ENCODE data around the gene MTERF4. TPM values are rescaled to one million over a fixed set of nuclear protein-coding genes. Genes with fewer than 3 reads are reported as not detected.

The MTERF4 gene
- total RNA-seq, 2 experiments from 2014 or later, result 88.1 to 88.9 TPM

DNA sequence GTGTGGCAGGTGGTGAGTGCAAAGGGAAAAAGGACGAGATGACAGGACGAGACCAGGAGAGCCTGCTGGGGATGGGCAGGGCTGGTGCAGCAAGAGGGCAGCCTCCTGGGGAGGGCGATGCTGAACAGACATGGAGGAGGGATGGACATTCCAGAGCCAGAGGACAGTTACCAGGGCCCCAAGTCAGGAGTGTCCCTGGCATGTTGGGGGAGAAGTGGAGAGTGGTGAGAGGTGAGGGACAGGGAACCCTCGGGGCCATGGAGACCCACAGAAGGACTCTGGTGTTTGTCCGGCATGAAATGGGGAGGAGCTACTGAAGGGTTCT, 19.0 kb downstream of the MTERF4 start:
- Mint-ChIP-seq H3K4me3 (no peak overlapping the region), H3K27me3 (no peaks in the 10 kb centered on the region), H3K36me3 (peaks cover 12% of the 10 kb centered on the region), H3K27ac (peak overlapping the region; percentile 39), H3K4me1 (no peaks in the 10 kb centered on the region), H3K9me3 (no peaks in the 10 kb centered on the region)
- ATAC-seq (ENCODE audit: low read depth) (no peak), DNase-seq (no peak)
- POLR2A ChIA-PET, result no interaction called here

- no peaks in the 10 kb centered on the region for H3K27me3 Mint-ChIP-seq
- no peak overlapping the region for H3K4me3 Mint-ChIP-seq
- no peak for DNase-seq
- H3K36me3 Mint-ChIP-seq, result peaks cover 9% of the 10 kb centered on the region
- no peak for ATAC-seq (ENCODE audit: low read depth)
- H3K4me1 Mint-ChIP-seq, result no peaks in the 10 kb centered on the region
- H3K27ac Mint-ChIP-seq, result peak overlapping the region; percentile 39
- POLR2A ChIA-PET, result interaction anchor here (1.2 kb wide), 1 partner anchor 66 kb away, joined by 3 read pairs; the partner anchor contains the start of gene PASK
- no peaks in the 10 kb centered on the region for H3K9me3 Mint-ChIP-seq
Measured at GRCh38 chr2:241082341-241083090, 19.6 kb downstream of the MTERF4 start.

DNA sequence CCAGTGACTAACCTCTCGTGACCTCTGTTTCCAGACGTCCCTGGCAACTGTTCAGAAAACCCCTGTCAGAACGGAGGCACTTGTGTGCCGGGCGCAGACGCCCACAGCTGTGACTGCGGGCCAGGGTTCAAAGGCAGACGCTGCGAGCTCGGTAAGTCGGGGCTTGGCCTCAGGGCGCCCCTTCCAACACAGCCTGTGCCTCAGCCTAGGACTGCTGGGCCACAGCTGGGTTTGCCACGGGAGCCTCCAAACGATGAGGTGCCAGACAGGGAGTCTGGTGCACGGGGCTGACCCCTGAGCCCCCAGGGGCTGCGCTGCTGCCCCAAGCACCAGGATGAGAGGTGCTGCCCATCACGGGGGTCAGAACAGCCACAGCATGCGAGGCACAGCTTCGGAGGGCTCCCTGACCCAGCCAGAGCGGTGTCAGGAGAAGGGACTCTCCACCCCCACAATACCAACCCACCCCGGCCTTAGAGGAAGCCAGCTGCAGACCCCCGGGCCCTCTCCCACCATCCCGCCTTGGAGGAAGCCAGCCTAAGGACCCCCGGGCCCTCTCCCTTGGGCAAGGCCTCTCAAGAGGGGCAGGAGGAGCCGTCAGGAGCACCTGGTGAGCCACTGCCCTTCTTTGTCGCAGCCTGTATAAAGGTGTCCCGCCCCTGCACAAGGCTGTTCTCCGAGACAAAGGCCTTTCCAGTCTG, 20.3 kb downstream of the MTERF4 start:
- Mint-ChIP-seq H3K27ac (no peak overlapping the region), H3K36me3 (peaks cover 9% of the 10 kb centered on the region), H3K27me3 (no peaks in the 10 kb centered on the region), H3K9me3 (no peaks in the 10 kb centered on the region), H3K4me1 (no peaks in the 10 kb centered on the region), H3K4me3 (no peak overlapping the region)
- ATAC-seq (ENCODE audit: low read depth), result no peak
- POLR2A ChIA-PET, result interaction anchor here (1.2 kb wide), 1 partner anchor 67 kb away, joined by 3 read pairs; the partner anchor contains the start of gene PASK
- no peak for DNase-seq

DNA sequence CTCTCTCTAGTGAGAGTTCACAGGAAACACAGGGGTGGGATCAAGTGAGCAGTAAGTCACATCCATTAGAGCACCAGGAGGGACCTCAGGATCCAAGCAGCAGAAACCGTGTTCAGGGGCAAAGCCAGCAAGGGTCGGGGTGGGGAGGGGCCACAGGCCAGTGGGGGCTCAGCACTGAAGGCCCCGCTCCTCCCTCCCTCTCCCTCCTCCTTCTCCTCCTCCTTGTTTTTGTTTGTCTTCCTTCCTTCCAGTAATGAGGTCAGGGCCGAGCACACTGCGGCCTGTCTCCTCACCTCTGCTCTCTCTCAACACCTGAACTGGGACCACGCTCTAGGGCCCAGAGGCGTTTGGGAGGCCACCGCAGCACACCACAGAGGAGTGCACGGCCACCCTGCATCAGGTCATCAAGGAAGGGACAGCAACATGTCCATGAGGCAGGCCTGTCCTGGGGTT, 20.9 kb downstream of the MTERF4 start:
- H3K4me1 Mint-ChIP-seq, result no peaks in the 10 kb centered on the region
- H3K36me3 Mint-ChIP-seq, result peaks cover 3% of the 10 kb centered on the region
- ATAC-seq (ENCODE audit: low read depth), result no peak
- no peaks in the 10 kb centered on the region for H3K27me3 Mint-ChIP-seq
- H3K4me3 Mint-ChIP-seq, result no peak overlapping the region
- DNase-seq, result no peak
- POLR2A ChIA-PET, result interaction anchor here (1.2 kb wide), 1 partner anchor 68 kb away, joined by 3 read pairs; the partner anchor contains the start of gene PASK
- H3K27ac Mint-ChIP-seq, result no peak overlapping the region
- no peaks in the 10 kb centered on the region for H3K9me3 Mint-ChIP-seq

DNA sequence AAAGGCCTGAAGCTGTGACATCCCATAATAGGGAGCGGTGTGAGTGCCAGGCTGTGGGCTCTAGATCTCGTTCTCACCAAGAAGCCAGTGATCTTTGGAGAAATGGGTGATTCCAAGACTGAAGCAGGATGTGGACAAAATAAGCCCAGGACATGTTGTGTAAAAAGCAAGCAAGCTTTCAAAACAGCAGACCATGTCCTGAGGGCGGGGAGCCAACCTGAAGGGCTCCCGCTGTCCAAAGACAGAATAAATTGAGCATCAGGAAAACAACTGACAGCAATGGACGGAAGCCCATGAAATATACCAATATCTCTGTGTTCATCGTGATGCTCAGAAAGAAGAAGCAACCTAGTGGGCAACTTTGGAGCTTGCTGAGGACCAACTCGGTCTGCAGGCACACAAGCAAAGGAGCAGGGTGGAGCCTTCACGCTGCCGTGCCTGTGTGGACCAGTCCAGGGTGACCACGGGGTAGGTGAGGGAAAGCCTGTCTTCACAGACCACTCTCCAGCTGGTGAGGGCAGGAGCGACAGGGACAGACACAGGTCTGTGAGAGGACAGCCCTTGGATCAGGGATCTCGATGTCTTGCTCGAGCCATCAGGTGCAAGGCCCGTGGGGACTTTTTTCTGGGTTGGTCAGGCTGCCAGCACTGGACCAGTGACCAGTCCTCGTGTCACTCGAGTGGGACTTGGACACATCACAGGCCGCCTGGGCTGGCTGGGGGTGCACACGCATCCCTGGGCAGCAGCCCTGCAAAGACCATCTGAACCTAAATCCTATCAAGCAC, 21.5 kb downstream of the MTERF4 start:
- H3K36me3 Mint-ChIP-seq, result no peaks in the 10 kb centered on the region
- H3K27me3 Mint-ChIP-seq, result no peaks in the 10 kb centered on the region
- DNase-seq, result no peak
- H3K9me3 Mint-ChIP-seq, result no peaks in the 10 kb centered on the region
- no peak for ATAC-seq (ENCODE audit: low read depth)
- no peak overlapping the region for H3K27ac Mint-ChIP-seq
- no peaks in the 10 kb centered on the region for H3K4me1 Mint-ChIP-seq
- H3K4me3 Mint-ChIP-seq, result no peak overlapping the region
- POLR2A ChIA-PET, result no interaction called here

DNA sequence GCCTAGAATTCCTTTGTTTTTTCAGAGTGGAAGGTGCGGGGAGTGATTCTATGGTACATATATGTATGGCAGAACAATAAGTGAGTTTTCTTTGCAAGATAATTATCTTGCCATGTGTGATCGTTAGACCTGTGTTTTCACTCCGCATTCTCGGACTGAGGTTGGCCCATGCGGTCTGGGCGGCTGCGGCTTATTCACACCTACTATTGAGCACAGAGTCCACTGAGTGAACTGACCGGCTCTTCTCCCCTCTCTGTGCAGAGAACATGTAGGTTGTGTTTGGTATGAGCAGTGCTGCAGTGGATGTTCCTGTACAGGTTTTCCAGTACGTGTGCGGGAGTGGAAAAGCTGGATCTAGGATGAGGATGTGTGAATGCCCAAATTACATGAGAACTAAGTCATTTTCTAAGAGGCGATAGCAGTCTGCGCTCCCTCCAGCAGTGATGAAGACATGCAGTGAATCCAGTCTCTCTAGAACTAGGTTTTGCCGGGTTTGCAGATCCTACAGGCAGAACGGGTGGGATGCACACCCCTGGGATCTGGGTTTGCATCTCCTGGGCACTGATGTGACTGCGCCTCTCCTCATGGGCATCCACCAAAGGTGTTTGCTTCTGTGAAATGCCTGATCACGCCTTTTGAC, 27.1 kb downstream of the MTERF4 start:
- Mint-ChIP-seq H3K4me3 (no peak overlapping the region), H3K9me3 (no peaks in the 10 kb centered on the region), H3K36me3 (no peaks in the 10 kb centered on the region), H3K27me3 (no peaks in the 10 kb centered on the region), H3K27ac (no peak overlapping the region), H3K4me1 (no peaks in the 10 kb centered on the region)
- ATAC-seq (ENCODE audit: low read depth) (no peak), DNase-seq (no peak)
- POLR2A ChIA-PET, result no interaction called here

GRCh38 chr2:241074065-241074818, 27.8 kb downstream of the MTERF4 start:
- no peaks in the 10 kb centered on the region for H3K36me3 Mint-ChIP-seq
- POLR2A ChIA-PET, result no interaction called here
- no peaks in the 10 kb centered on the region for H3K4me1 Mint-ChIP-seq
- H3K27ac Mint-ChIP-seq, result no peak overlapping the region
- no peak for ATAC-seq (ENCODE audit: low read depth)
- no peaks in the 10 kb centered on the region for H3K9me3 Mint-ChIP-seq
- H3K27me3 Mint-ChIP-seq, result no peaks in the 10 kb centered on the region
- no peak overlapping the region for H3K4me3 Mint-ChIP-seq
- no peak for DNase-seq

DNA sequence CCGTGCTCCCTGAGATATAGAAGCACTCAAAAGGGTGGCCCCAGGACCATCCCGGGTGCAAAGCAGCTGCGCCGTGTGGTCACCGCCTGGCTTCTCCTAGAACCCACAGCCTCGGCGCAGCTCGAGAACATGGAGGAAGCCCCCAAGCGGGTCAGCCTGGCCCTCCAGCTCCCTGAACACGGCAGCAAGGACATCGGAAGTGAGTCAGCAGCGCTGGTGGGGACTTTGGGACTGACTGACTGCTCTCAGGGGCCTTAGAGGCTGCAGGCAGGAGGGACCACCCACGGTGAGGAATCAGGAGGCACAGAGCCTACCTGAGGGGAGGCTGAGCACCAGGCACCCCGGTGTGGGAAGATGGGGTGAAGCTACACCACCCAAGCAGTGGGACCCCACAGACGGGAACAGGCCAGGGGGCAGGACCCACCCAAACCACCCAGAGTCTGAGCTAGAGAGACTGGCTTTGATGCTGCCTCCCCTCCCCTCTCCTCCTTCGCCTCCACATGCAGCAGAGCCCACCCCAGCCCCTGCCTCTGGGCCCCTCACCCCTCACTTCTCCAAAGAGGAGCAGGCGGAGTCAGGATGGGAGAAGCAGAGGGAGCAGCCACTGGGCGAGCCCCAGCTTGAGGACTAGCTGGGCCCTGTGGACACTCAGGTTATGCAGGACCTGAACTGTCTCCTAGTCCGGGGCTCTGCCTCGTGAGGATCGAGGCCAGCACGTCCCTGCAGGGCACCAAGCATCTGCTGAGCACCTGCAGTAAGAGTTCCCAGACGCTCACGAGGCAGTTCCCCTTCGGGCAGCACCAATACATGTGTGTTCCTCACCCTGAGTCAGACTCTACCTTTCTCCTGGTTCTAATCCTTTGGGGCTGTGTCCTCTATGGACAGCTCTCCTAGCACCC, 28.7 kb downstream of the MTERF4 start:
- DNase-seq (no peak), ATAC-seq (ENCODE audit: low read depth) (no peak)
- no peaks in the 10 kb centered on the region for H3K9me3 Mint-ChIP-seq
- no peaks in the 10 kb centered on the region for H3K36me3 Mint-ChIP-seq
- POLR2A ChIA-PET, result no interaction called here
- no peak overlapping the region for H3K27ac Mint-ChIP-seq
- no peak overlapping the region for H3K4me3 Mint-ChIP-seq
- no peaks in the 10 kb centered on the region for H3K27me3 Mint-ChIP-seq
- H3K4me1 Mint-ChIP-seq, result no peaks in the 10 kb centered on the region

DNA sequence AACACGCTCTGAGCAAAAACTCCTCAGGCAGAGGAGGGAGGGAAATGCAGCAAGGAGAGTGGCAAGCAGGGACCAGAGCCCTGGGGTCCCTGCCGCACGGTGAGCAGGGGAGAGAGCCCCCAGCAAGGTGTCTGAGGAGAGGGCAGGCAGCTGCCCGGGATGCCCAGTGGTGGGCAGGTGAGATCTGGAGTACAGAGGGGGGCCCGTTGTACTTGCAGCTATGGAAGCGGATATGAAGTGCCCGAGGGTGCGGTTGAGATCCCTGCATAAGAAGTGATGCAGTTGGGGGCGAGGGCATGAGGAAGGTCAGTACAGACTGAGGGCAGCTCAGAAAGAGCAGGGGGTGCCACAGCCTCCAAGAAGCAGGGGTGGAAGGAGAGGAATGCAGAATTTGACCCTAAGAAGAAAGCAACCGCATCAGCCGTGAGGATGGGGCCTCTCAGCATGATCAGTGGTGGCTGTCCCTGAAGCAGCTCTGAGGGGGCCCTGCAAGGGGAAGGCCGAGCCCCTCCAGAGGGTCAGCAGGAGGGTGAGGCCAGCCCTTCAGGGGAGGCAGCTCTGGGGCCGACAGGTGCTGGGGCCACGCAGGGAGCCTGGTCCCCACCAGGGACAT, 29.4 kb downstream of the MTERF4 start:
- no peak for DNase-seq
- Mint-ChIP-seq H3K36me3 (no peaks in the 10 kb centered on the region), H3K27ac (no peak overlapping the region), H3K4me3 (no peak overlapping the region), H3K27me3 (no peaks in the 10 kb centered on the region), H3K9me3 (no peaks in the 10 kb centered on the region), H3K4me1 (no peaks in the 10 kb centered on the region)
- POLR2A ChIA-PET, result no interaction called here
- ATAC-seq (ENCODE audit: low read depth), result no peak

- no peaks in the 10 kb centered on the region for H3K4me1 Mint-ChIP-seq
- no peak overlapping the region for H3K27ac Mint-ChIP-seq
- POLR2A ChIA-PET, result no interaction called here
- DNase-seq, result no peak
- H3K27me3 Mint-ChIP-seq, result no peaks in the 10 kb centered on the region
- no peaks in the 10 kb centered on the region for H3K36me3 Mint-ChIP-seq
- H3K9me3 Mint-ChIP-seq, result no peaks in the 10 kb centered on the region
- ATAC-seq (ENCODE audit: low read depth), result no peak
- no peak overlapping the region for H3K4me3 Mint-ChIP-seq
Measured at GRCh38 chr2:241072151-241072550, 29.9 kb downstream of the MTERF4 start.

- Mint-ChIP-seq H3K4me1 (no peaks in the 10 kb centered on the region), H3K27ac (no peak overlapping the region), H3K27me3 (no peaks in the 10 kb centered on the region), H3K9me3 (no peaks in the 10 kb centered on the region), H3K4me3 (no peak overlapping the region), H3K36me3 (no peaks in the 10 kb centered on the region)
- POLR2A ChIA-PET, result no interaction called here
- DNase-seq (no peak), ATAC-seq (ENCODE audit: low read depth) (no peak)
Measured at GRCh38 chr2:241071677-241072111, 30.4 kb downstream of the MTERF4 start.

Data from activated naive CD8-positive, alpha-beta T cell treated with anti-CD3 and anti-CD28 coated beads, Interleukin-2, amount 10 ng/mL, durations not matched to agents 7 days and 5 days (primary cell).